HCT116 (cell line): Measurements from ENCODE around the gene CXCL9. TPM values are rescaled to one million over a fixed set of nuclear protein-coding genes. Genes with fewer than 3 reads are reported as not detected.

ENCODE experiments used
- ATAC-seq: fragments of 200-7000 bp; cut with Tn5 transposase; 2 replicates; pipeline ENCODE4 v1.9.1; 2020; ENCODE audit warnings: mild to moderate bottlenecking, moderate library complexity
- BruUV-seq: library from RNA; stranded (reverse); fragments of 400-500 nt; replicated peaks from 2 replicates; lab custom pipeline; 2021; lab: Mats Ljungman, UMichigan
- CTCF ChIA-PET: fragments of 300-600 bp; sonication (Branson Sonifier 250); formaldehyde crosslinking; loops from one replicate; lab custom pipeline; 2021; ENCODE audit warnings: antibody characterized with exemption; lab: Charles Lee
- POLR2A ChIA-PET: fragments of 300-600, 350-600 bp; sonication (Branson Sonifier 250); formaldehyde crosslinking; loops from one replicate; lab custom pipeline; 2021; ENCODE audit warnings: antibody characterized with exemption; lab: Charles Lee
- RAD21 ChIA-PET, 2 experiments: fragments of 300-600 bp; sonication (Branson Sonifier 250); formaldehyde crosslinking; loops; one replicate each; lab custom pipeline; 2023; ENCODE audit warnings: low total read pairs in 2 of 2; ENCODE audit not compliant: uncharacterized antibody in 2 of 2, unreplicated experiment in 2 of 2, low non-redundant PET in 1 of 2; lab: Charles Lee
- DNase-seq: peaks from one replicate; pipeline ENCODE4 v3.0.0-alpha.2; 2010; ENCODE audit warnings: low read depth, low spot score
- H2AFZ ChIP-seq: fragments of 200-600 bp; shearing (Covaris generic), sonication (generic); 2 replicates; pipeline ENCODE4 v1.6.1; 2017; ENCODE audit warnings: low read depth, mixed run types, mixed read lengths, antibody characterized with exemption, low read length; ENCODE audit not compliant: poor library complexity, severe bottlenecking
- H3K27ac ChIP-seq: 2 replicates; pipeline ENCODE4 v1.5.1; 2012; ENCODE audit warnings: low read depth, low read length
- H3K27me3 ChIP-seq: fragments of 200-600 bp; sonication (generic); 2 replicates; pipeline ENCODE4 v1.6.1; 2016; ENCODE audit warnings: mixed run types, low read length, mixed read lengths; ENCODE audit not compliant: insufficient read depth
- H3K36me3 ChIP-seq, 2 experiments: fragments of 200-500 bp in 1 of 2; fragments of 200-600 bp in 1 of 2; sonication (Bioruptor generic) in 1 of 2; sonication (generic) in 1 of 2; 2 replicates each; pipeline versions ENCODE4 v1.5.1 to v1.6.1; 2014 to 2016; ENCODE audit warnings: low read length in 2 of 2, inconsistent platforms in 1 of 2, mixed read lengths in 1 of 2, mixed run types in 1 of 2; ENCODE audit not compliant: insufficient read depth in 2 of 2, control insufficient read depth in 1 of 2
- H3K4me1 ChIP-seq, 2 experiments: fragments of 200-600 bp in 1 of 2; sonication (generic) in 1 of 2; 2 replicates each; pipeline versions ENCODE4 v1.5.1 to v1.6.1; 2012 to 2017; ENCODE audit warnings: low read length in 2 of 2, inconsistent platforms in 1 of 2, mild to moderate bottlenecking in 1 of 2, mixed read lengths in 1 of 2, mixed run types in 1 of 2, moderate library complexity in 1 of 2; ENCODE audit not compliant: insufficient read depth in 2 of 2, control insufficient read depth in 1 of 2
- H3K4me2 ChIP-seq: fragments of 200-600 bp; sonication (generic); 2 replicates; pipeline ENCODE4 v1.6.1; 2017; ENCODE audit warnings: mixed run types, low read length, mixed read lengths
- H3K4me3 ChIP-seq, 2 experiments: fragments of 200-600 bp in 1 of 2; sonication (generic) in 1 of 2; replicated peaks in 1 of 2; 2 replicates each; pipeline ENCODE4 v1.5.1; 2011 to 2016; ENCODE audit warnings: low read length in 2 of 2, control low read depth in 1 of 2, low read depth in 1 of 2, mild to moderate bottlenecking in 1 of 2, mixed read lengths in 1 of 2, mixed run types in 1 of 2
- H3K79me2 ChIP-seq: fragments of 200-600 bp; sonication (generic); 2 replicates; pipeline ENCODE4 v1.6.1; 2017; ENCODE audit warnings: mild to moderate bottlenecking, mixed run types, low read length, moderate library complexity, mixed read lengths; ENCODE audit not compliant: insufficient read depth
- H3K9ac ChIP-seq: fragments of 200-600 bp; sonication (generic); 2 replicates; pipeline ENCODE4 v1.6.1; 2016; ENCODE audit warnings: low read length, mixed read lengths
- H3K9me2 ChIP-seq: fragments of 200-600 bp; sonication (generic), shearing (Covaris generic); 2 replicates; pipeline ENCODE4 v1.6.1; 2017; ENCODE audit warnings: mixed run types, mild to moderate bottlenecking, moderate library complexity; ENCODE audit not compliant: insufficient read depth
- H3K9me3 ChIP-seq, 2 experiments: fragments of 200-500 bp in 1 of 2; fragments of 200-600 bp in 1 of 2; sonication (Bioruptor generic) in 1 of 2; sonication (generic) in 1 of 2; 2 replicates each; pipeline ENCODE4 v1.6.1; 2014 to 2017; ENCODE audit warnings: low read length in 2 of 2, mixed read lengths in 2 of 2, inconsistent platforms in 1 of 2, low read depth in 1 of 2, mild to moderate bottlenecking in 1 of 2, mixed run types in 1 of 2, moderate library complexity in 1 of 2; ENCODE audit not compliant: control insufficient read depth in 1 of 2, insufficient read depth in 1 of 2
- H4K20me1 ChIP-seq: fragments of 200-600 bp; sonication (generic), shearing (Covaris generic); 2 replicates; pipeline ENCODE4 v1.6.1; 2017; ENCODE audit warnings: mixed run types, mild to moderate bottlenecking, moderate library complexity; ENCODE audit not compliant: insufficient read depth
- CEBPB ChIP-seq: IDR thresholded peaks from 2 replicates; pipeline ENCODE4 v1.6.1; 2012; ENCODE audit warnings: low read depth
- CTCF ChIP-seq, 3 experiments: fragments of 200-600 bp in 1 of 3; sonication (generic) in 1 of 3; IDR thresholded peaks in 2 of 3; conservative IDR thresholded peaks in 1 of 3; 2 replicates each; pipeline ENCODE4 v1.5.1; 2012 to 2017; ENCODE audit warnings: low read depth in 2 of 3, low read length in 2 of 3, antibody characterized with exemption in 1 of 3, borderline replicate concordance in 1 of 3, control low read depth in 1 of 3, mild to moderate bottlenecking in 1 of 3, mixed read lengths in 1 of 3, mixed run types in 1 of 3, moderate library complexity in 1 of 3; ENCODE audit not compliant: insufficient read depth in 1 of 3
- EGR1 ChIP-seq: IDR thresholded peaks from 2 replicates; pipeline ENCODE4 v1.6.1; 2012; ENCODE audit warnings: low read depth
- ELF1 ChIP-seq: IDR thresholded peaks from 2 replicates; pipeline ENCODE4 v1.6.1; 2012; ENCODE audit warnings: low read depth, borderline replicate concordance
- RAD21 ChIP-seq: IDR thresholded peaks from 2 replicates; pipeline ENCODE4 v1.6.1; 2012; ENCODE audit warnings: low read depth, mild to moderate bottlenecking
- intact Hi-C: fragments of 100-400 bp; cut with micrococcal nuclease; formaldehyde crosslinking; loops from 2 replicates; pipeline ENCODE4 v1.10.0; 2022
- total RNA-seq: library from RNA; stranded (reverse); gene quantifications from one replicate; pipeline ENCODE4 v1.2.1, GENCODE V29; 2021; ENCODE audit not compliant: unreplicated experiment

Gene CXCL9
- total RNA-seq, 1 experiment from 2014 or later, result not detected

GRCh38 chr4:75995727-75996126, 11.6 kb downstream of the CXCL9 start:
- ChIA-PET CTCF (interaction anchor here (0.6 to 2.3 kb wide), 20 partner anchors 11 to 509 kb away, joined by 3 to 37 read pairs (median 6); partner anchors contain the start of gene NAAA), RAD21 (interaction anchor here (0.7 to 1.1 kb wide), 5 partner anchors 75 to 380 kb away, joined by 3 to 5 read pairs (median 3); no protein-coding TSS in a partner anchor), POLR2A (no interaction called here)
- peaks cover 1% of the 10 kb centered on the region; the same call in 1 of the 2 replicates for H3K79me2 ChIP-seq
- no peaks in the 10 kb centered on the region for H3K9me3 ChIP-seq
- no peak overlapping the region for H3K27ac ChIP-seq
- DNase-seq (peak; percentile 42), ATAC-seq (peak; percentile 48)
- H3K4me1 ChIP-seq, result peaks cover 0 to 6% of the 10 kb centered on the region in 2 experiments; a peak in 2 of 4 replicates
- H3K27me3 ChIP-seq, result no peaks in the 10 kb centered on the region
- no peak for TF ChIP-seq CEBPB
- peak; percentile 37 to 70 (median 60); a peak in 5 of 6 replicates for TF ChIP-seq CTCF (IDR thresholded peaks at IDR 0.05 in 2 of 3, conservative IDR thresholded peaks at IDR 0.05 in 1 of 3; ENCODE audit: borderline replicate concordance in 1 of 3, insufficient read depth in 1 of 3, low read depth in 2 of 3, low read length in 2 of 3)
- TF ChIP-seq ELF1, result no peak
- peak; percentile 80 for TF ChIP-seq RAD21
- H2AFZ ChIP-seq, result peak overlapping the region; percentile 88
- no TSS peak for BruUV-seq
- no peaks in the 10 kb centered on the region for H4K20me1 ChIP-seq
- intact Hi-C loops, result loop anchor here (1.0 to 10.0 kb wide), 4 partner anchors 72 to 509 kb away; no protein-coding TSS in a partner anchor
- H3K9ac ChIP-seq, result no peak overlapping the region
- no peaks in the 10 kb centered on the region for H3K36me3 ChIP-seq
- H3K9me2 ChIP-seq, result no peaks in the 10 kb centered on the region
- H3K4me3 ChIP-seq, result no peak overlapping the region
- H3K4me2 ChIP-seq, result no peak overlapping the region

- H3K79me2 ChIP-seq, result peaks cover 34% of the 10 kb centered on the region
- ChIA-PET RAD21 (no interaction called here), CTCF (interaction anchor here (0.7 kb wide), 1 partner anchor 95 kb away, joined by 3 read pairs; no protein-coding TSS in a partner anchor)
- H3K9ac ChIP-seq, result no peak overlapping the region
- DNase-seq, result no peak
- BruUV-seq, result no TSS peak
- peaks cover 5% of the 10 kb centered on the region; the same call in 1 of the 2 replicates for H4K20me1 ChIP-seq
- H3K27me3 ChIP-seq, result no peaks in the 10 kb centered on the region
- H3K4me1 ChIP-seq, result peaks cover 7 to 17% of the 10 kb centered on the region in 2 experiments; a peak in 3 of 4 replicates
- H3K9me3 ChIP-seq, result no peaks in the 10 kb centered on the region
- H3K4me3 ChIP-seq, result no peak overlapping the region
- no peaks in the 10 kb centered on the region for H3K36me3 ChIP-seq
- H3K9me2 ChIP-seq, result no peaks in the 10 kb centered on the region
- intact Hi-C loops, result loop anchor here (5.0 to 10.0 kb wide), 2 partner anchors 155 to 512 kb away; partner anchors contain the start of gene NUP54
- H2AFZ ChIP-seq, result no peak overlapping the region
- H3K27ac ChIP-seq, result no peak overlapping the region
- ATAC-seq, result no peak
- no peak for TF ChIP-seq EGR1
- TF ChIP-seq, all 23 proteins: peak for 0
- H3K4me2 ChIP-seq, result no peak overlapping the region
- POLR2A ChIA-PET, result no interaction called here
Measured at GRCh38 chr4:75992462-75992861, 14.8 kb downstream of the CXCL9 start.
